ENCODE measurements around the gene CEP70. TPM values are rescaled to one million over a fixed set of nuclear protein-coding genes. Genes with fewer than 3 reads are reported as not detected.

Gene CEP70, protein sequence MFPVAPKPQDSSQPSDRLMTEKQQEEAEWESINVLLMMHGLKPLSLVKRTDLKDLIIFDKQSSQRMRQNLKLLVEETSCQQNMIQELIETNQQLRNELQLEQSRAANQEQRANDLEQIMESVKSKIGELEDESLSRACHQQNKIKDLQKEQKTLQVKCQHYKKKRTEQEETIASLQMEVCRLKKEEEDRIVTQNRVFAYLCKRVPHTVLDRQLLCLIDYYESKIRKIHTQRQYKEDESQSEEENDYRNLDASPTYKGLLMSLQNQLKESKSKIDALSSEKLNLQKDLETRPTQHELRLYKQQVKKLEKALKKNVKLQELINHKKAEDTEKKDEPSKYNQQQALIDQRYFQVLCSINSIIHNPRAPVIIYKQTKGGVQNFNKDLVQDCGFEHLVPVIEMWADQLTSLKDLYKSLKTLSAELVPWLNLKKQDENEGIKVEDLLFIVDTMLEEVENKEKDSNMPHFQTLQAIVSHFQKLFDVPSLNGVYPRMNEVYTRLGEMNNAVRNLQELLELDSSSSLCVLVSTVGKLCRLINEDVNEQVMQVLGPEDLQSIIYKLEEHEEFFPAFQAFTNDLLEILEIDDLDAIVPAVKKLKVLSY
- total RNA-seq = 20.8 and 40.9 TPM in 2 replicates

DNA sequence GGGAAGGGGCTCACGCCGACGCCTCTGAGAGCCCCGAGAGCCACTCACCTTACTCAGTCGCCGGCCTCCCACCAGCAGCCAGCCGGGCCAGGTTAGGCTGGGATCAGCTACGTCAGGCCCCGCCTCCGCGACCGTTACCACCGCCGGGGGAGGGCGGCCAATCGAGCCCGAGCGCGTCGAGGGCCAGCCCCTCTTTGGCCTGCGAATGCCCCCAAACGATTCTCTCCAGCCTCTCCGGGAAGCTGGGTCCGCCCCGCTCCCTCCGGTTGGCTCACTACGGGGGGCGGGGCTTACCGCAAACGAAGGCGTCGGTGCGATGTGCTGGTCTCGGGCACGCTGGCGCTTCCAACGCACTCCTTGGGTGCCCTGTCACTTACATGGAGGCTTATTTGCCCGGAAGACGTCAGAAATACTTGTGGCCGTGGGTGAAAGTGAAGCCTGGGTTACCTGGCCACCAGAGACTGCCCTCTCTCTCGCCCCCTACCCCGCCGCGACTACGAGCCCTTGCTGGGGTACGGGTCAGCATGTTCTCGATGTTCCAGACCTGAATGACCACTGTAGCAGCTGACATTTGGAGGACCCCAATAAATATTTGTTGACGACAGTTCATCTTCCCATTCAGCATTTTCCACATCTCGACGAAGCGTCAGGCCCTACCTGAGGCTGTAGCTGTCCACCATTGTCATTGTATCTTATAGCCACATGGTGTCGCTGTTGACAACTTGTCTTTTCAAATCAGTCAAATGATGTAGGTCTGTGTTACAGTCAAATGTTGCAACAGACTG lies at the start of gene CEP70:
TSS of gene CEP70 (minus strand) at position 111 of the 785 bp plus-strand sequence. CDS start 21,333 bp downstream, outside the sequence.

DNA sequence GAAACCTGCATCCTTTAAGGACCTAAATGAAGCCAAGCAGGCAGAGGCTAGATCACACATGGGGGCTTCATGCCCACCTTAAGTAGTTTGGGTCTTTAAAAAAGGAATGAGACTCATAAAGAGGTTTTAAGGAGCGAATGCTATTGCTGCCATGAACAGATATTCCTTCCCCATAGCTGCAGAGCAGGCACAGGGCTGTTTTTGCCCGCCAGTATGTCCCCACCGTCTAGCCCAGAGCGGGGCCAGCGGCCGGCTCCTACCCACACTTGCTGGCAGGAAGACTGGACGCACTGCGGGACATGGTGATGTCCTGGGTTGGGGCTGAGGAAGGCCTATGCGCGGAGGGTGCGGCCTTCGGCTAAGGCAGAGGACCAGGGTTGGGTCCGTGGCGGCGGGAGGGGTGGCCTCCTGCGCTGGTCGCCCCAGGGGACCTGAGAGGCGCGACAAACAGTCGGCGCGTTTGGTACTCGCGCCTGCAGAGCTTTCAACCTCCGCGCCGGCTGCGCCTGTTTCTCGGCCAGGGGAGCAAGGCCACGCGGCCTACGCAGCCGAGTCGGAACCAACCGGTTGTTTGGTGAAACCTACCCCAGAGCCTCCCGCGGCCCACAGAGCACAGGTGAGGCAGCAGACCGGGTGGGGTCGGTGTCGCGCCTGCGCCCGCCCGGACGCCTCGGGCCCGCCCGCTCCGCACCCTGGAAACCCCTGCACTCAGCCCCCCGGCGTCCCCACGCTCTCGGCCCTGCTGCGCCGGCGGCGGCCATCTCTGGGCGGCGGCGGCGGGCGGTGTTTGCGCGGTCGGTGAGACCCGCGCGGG lies 14.5 kb upstream of the CEP70 start, which contains the start of gene FAIM:
TSS of gene FAIM (plus strand) at position 450 of the 814 bp plus-strand sequence. CDS start 10,956 bp downstream, outside the sequence.

Other genes starting within 250 kb of the CEP70 start
- 20.1 and 52.4 TPM in 2 replicates for gene MRAS, start 245.7 kb downstream of the CEP70 start, total RNA-seq
- gene ESYT3, start 159.6 kb downstream of the CEP70 start, total RNA-seq = 0.17 TPM in 1 of 2 replicates, not detected in the other
- gene FAIM, start 14.5 kb upstream of the CEP70 start, total RNA-seq = 6.3 and 11.3 TPM in 2 replicates
- gene PIK3CB, start 240.7 kb upstream of the CEP70 start, total RNA-seq = 13.6 and 16.1 TPM in 2 replicates